K562 (cell line): ENCODE measurements around the gene GRAMD4. TPM values are rescaled to one million over a fixed set of nuclear protein-coding genes. Genes with fewer than 3 reads are reported as not detected.

ENCODE experiments used
- CEBPG ChIP-seq, 3 experiments: fragments of 200-800 bp in 1 of 3; sonication (Bioruptor generic) in 1 of 3; sonication (generic) in 1 of 3; formaldehyde crosslinking in 1 of 3; IDR thresholded peaks in 2 of 3; conservative IDR thresholded peaks in 1 of 3; 2 replicates each; pipeline versions ENCODE4 v1.6.1 to v1.8.0; 2016 to 2022; ENCODE audit warnings: missing compliant biosample characterization in 2 of 3, missing genetic modification characterization in 2 of 3, mild to moderate bottlenecking in 1 of 3, missing genetic modification reagents in 1 of 3
- DMBX1 ChIP-seq: fragments of 250-450 bp; sonication (Bioruptor Pico); IDR thresholded peaks from 2 replicates; pipeline ENCODE4 v1.8.0; 2022; ENCODE audit warnings: inconsistent platforms, mild to moderate bottlenecking, moderate library complexity, borderline replicate concordance
- GATAD2B ChIP-seq: fragments of 450-650 bp; IDR thresholded peaks from 2 replicates; pipeline ENCODE4 v1.6.1; 2017; ENCODE audit warnings: mild to moderate bottlenecking, borderline replicate concordance
- IFI16 ChIP-seq: fragments of 250-450 bp; sonication (Bioruptor Pico); IDR thresholded peaks from 2 replicates; pipeline ENCODE4 v2.1.2; 2022; ENCODE audit warnings: mild to moderate bottlenecking, inconsistent platforms
- POLR2AphosphoS5 ChIP-seq: IDR thresholded peaks from 2 replicates; pipeline ENCODE4 v1.6.1; 2011; ENCODE audit warnings: mild to moderate bottlenecking, low read depth, low read length, moderate library complexity; ENCODE audit not compliant: control insufficient read depth, insufficient read depth
- POLR2B ChIP-seq: fragments of 450-650 bp; IDR thresholded peaks from 2 replicates; pipeline ENCODE4 v1.6.1; 2018; ENCODE audit warnings: low read depth; ENCODE audit not compliant: partially characterized antibody
- RB1 ChIP-seq: fragments of 450-650 bp; IDR thresholded peaks from 2 replicates; pipeline ENCODE4 v1.6.1; 2017; ENCODE audit warnings: low read depth, mild to moderate bottlenecking
- RBBP5 ChIP-seq: fragments of 200-600 bp; sonication (generic); IDR thresholded peaks from 2 replicates; pipeline ENCODE4 v1.6.1; 2012; ENCODE audit warnings: borderline replicate concordance, mild to moderate bottlenecking, low read length, control low read depth, inconsistent platforms; ENCODE audit not compliant: insufficient read depth, poor library complexity, severe bottlenecking
- RBM14 ChIP-seq: fragments of 200-400 bp; formaldehyde crosslinking; IDR thresholded peaks from 2 replicates; pipeline ENCODE4 v1.6.1; 2018; ENCODE audit warnings: low read depth, mild to moderate bottlenecking, low read length, moderate library complexity, borderline replicate concordance; ENCODE audit not compliant: insufficient read depth
- ZNF253 ChIP-seq: fragments of 250-450 bp; sonication (Bioruptor Pico); conservative IDR thresholded peaks from 2 replicates; pipeline ENCODE4 v1.6.1; 2021; ENCODE audit warnings: mild to moderate bottlenecking
- ZNF696 ChIP-seq: fragments of 250-450 bp; sonication (Bioruptor Pico); conservative IDR thresholded peaks from 2 replicates; pipeline ENCODE4 v1.4.0; 2020; ENCODE audit warnings: mild to moderate bottlenecking, moderate library complexity
- polyA plus RNA-seq, 8 experiments: library from polyadenylated mRNA; depleted of rRNA in 4 of 8; stranded (reverse) in 5 of 8; unstranded in 3 of 8; fragments of >200 nt; fragmentation: Nextera tagmentation in 2 of 8; fragmentation: Illumina TruSeq in 1 of 8; extraction: Ambion mirVana in 2 of 8; extraction: Trizol in 1 of 8; gene quantifications; 2 replicates each; pipeline versions ENCODE4 v1.2.1 to v1.2.3, GENCODE V29; 2011 to 2014; ENCODE audit warnings: inconsistent platforms in 1 of 8, missing spikeins in 1 of 8
- total RNA-seq, 7 experiments: library from RNA; depleted of rRNA in 6 of 7; stranded (reverse); fragments of >200 nt in 6 of 7; fragmentation: Illumina TruSeq in 2 of 7; extraction: Trizol in 2 of 7; gene quantifications; 2 replicates each; pipeline versions ENCODE4 v1.2.1 to v1.2.3, GENCODE V29; 2011 to 2021; ENCODE audit warnings: low replicate concordance in 1 of 7
- TF ChIP-seq, protein P1 (sequence below): sonication (generic); formaldehyde crosslinking; IDR thresholded peaks from 2 replicates; pipeline ENCODE4 v1.8.0; 2023; ENCODE audit warnings: mild to moderate bottlenecking, missing genetic modification reagents

The GRAMD4 gene
- total and polyA plus RNA-seq, 9 of the 15 experiments (the other 6 are each of a cell fraction or from before 2014, with no cell fraction given): 0.18 to 44.8 (median 18.6) TPM

DNA sequence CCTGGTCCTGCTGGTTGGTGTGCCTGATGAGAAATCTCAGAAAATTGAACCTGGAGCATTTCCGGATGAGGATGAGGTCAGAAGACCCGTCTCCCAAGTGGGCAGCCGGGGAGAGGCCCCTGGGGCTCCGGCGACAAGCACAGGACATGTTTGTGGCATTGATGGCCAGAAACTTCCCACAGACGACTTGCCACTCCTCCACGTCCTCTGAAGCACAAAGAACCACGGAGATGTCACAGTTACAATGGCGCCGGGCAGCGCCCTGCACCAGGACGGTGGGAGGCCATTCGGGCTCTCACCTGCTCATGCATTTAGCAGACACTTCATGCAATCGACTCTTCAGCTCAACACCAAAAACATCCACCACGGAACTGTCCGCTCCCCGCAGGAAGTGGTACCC lies 71.4 kb downstream of the GRAMD4 start (continued):
- TF ChIP-seq, protein P1, sequence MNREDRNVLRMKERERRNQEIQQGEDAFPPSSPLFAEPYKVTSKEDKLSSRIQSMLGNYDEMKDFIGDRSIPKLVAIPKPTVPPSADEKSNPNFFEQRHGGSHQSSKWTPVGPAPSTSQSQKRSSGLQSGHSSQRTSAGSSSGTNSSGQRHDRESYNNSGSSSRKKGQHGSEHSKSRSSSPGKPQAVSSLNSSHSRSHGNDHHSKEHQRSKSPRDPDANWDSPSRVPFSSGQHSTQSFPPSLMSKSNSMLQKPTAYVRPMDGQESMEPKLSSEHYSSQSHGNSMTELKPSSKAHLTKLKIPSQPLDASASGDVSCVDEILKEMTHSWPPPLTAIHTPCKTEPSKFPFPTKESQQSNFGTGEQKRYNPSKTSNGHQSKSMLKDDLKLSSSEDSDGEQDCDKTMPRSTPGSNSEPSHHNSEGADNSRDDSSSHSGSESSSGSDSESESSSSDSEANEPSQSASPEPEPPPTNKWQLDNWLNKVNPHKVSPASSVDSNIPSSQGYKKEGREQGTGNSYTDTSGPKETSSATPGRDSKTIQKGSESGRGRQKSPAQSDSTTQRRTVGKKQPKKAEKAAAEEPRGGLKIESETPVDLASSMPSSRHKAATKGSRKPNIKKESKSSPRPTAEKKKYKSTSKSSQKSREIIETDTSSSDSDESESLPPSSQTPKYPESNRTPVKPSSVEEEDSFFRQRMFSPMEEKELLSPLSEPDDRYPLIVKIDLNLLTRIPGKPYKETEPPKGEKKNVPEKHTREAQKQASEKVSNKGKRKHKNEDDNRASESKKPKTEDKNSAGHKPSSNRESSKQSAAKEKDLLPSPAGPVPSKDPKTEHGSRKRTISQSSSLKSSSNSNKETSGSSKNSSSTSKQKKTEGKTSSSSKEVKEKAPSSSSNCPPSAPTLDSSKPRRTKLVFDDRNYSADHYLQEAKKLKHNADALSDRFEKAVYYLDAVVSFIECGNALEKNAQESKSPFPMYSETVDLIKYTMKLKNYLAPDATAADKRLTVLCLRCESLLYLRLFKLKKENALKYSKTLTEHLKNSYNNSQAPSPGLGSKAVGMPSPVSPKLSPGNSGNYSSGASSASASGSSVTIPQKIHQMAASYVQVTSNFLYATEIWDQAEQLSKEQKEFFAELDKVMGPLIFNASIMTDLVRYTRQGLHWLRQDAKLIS: no peak
- TF ChIP-seq GATAD2B (no peak), CEBPG (CRISPR knock-in tag; IDR thresholded peaks at IDR 0.05) (no peak), CEBPG (tag; conservative IDR thresholded peaks at IDR 0.05 in 1 of 2, IDR thresholded peaks at IDR 0.05 in 1 of 2) (no peak), POLR2B (no peak), ZNF696 (CRISPR knock-in tag) (no peak), IFI16 (CRISPR knock-in tag) (no peak), RBM14 (no peak), ZNF253 (CRISPR knock-in tag) (no peak), DMBX1 (CRISPR knock-in tag) (no peak), RBBP5 (no peak), POLR2AphosphoS5 (no peak), RB1 (no peak)
